Kidney (tissue), 22 donors: Measurements from ENCODE around the gene ZNF280D. TPM values are rescaled to one million over a fixed set of nuclear protein-coding genes. Genes with fewer than 3 reads are reported as not detected.
"Not testable (repeated sequence)": the region's sequence is repeated elsewhere in the genome, so short reads cannot be mapped to it uniquely, and the experiment has no call there.

Experiments used
- DNase-seq, 5 donors: peaks; one replicate each; pipeline ENCODE4 v3.0.0-alpha.2; 2013 to 2020
- FAIRE-seq: peaks from 2 replicates; lab custom pipeline; 2012; peaks lifted over from hg19 to GRCh38; lab: Jason Lieb, UNC
- H3K27ac ChIP-seq, 2 donors: one replicate each; pipeline ENCODE4 v1.7.0; 2013; ENCODE audit warnings: low read depth in 2 of 2, low read length in 2 of 2, inconsistent platforms in 1 of 2
- H3K27me3 ChIP-seq: one replicate; pipeline ENCODE4 v1.7.1; 2013; ENCODE audit warnings: low read length, inconsistent platforms; ENCODE audit not compliant: control insufficient read depth, insufficient read depth
- H3K36me3 ChIP-seq, 3 donors: one replicate each; pipeline versions ENCODE4 v1.7.0 to v1.7.1; 2013; ENCODE audit warnings: low read length in 3 of 3, control low read depth in 1 of 3, inconsistent platforms in 1 of 3; ENCODE audit not compliant: insufficient read depth in 3 of 3, control insufficient read depth in 2 of 3
- H3K4me1 ChIP-seq, 3 donors: one replicate each; pipeline versions ENCODE4 v1.7.0 to v1.7.1; 2013; ENCODE audit warnings: low read length in 3 of 3, inconsistent platforms in 1 of 3, low read depth in 1 of 3; ENCODE audit not compliant: control insufficient read depth in 2 of 3, insufficient read depth in 2 of 3
- H3K4me3 ChIP-seq, 3 donors: one replicate each; pipeline versions ENCODE4 v1.7.0 to v1.8.1; 2013; ENCODE audit warnings: low read length in 3 of 3, control low read depth in 1 of 3, inconsistent platforms in 1 of 3
- H3K9ac ChIP-seq, 3 donors: one replicate each; pipeline versions ENCODE4 v1.7.0 to v1.7.1; 2013; ENCODE audit warnings: low read length in 3 of 3, control low read depth in 1 of 3, inconsistent platforms in 1 of 3
- H3K9me3 ChIP-seq, 3 donors: one replicate each; pipeline versions ENCODE4 v1.7.0 to v1.7.1; 2013; ENCODE audit warnings: low read length in 3 of 3, control low read depth in 1 of 3, inconsistent platforms in 1 of 3; ENCODE audit not compliant: control insufficient read depth in 2 of 3, insufficient read depth in 1 of 3
- CTCF ChIP-seq: IDR thresholded peaks from 3 replicates; pipeline ENCODE4 v1.5.1; 2012; ENCODE audit warnings: mild to moderate bottlenecking, moderate library complexity, borderline replicate concordance; ENCODE audit not compliant: insufficient read depth; ENCODE audit errors: extremely low read depth
- intact Hi-C: fragments of 100-400 bp; cut with DNase I; formaldehyde crosslinking; loops from one replicate; pipeline ENCODE4 v1.11.1; 2022
- long read RNA-seq, 10 donors: library from polyadenylated mRNA in 1 of 10; unstranded in 1 of 10; transcript quantifications; one replicate each; pipeline ENCODE4 v2.0.0 and lab custom pipeline, GENCODE V29; 2021 to 2026
- polyA plus RNA-seq: library from polyadenylated mRNA; stranded (reverse); fragments of 350-450 nt; fragmentation: Illumina TruSeq; extraction: RNeasy Lipid Tissue Mini Kit (QIAGEN cat#74804); gene quantifications from one replicate; pipeline ENCODE4 v1.2.3, GENCODE V29; 2014; ENCODE audit warnings: low read depth, low replicate concordance; ENCODE audit not compliant: insufficient read depth
- total RNA-seq: library from RNA; stranded (reverse); fragmentation: NEBNext Ultra II Directional; extraction: Animal tissue kit (Norgen Biotek cat#: 25700); gene quantifications from one replicate; pipeline ENCODE4 v1.2.1, GENCODE V29; 2021
- donor health status: control.
- donor health status: control.
- donor health status: control.
- donor health status: control.
- donor health status: control.
- donor health status: DM: yes; HTN: yes; CAD: no.
- donor health status: Normal renal cell carcinoma (clear cell type).

The ZNF280D gene
- total RNA-seq (50.0 TPM), polyA plus RNA-seq (13.7 TPM)
- long read RNA-seq, donor 1, partial matches to known transcripts, result 0 of 1 reads
- long read RNA-seq, donor 1, other reads (novel, unspliced or antisense), result 0 of 1 reads
- long read RNA-seq, donor 2, partial matches to known transcripts, result 0 of 5 reads
- long read RNA-seq, donor 2, other reads (novel, unspliced or antisense), result 0 of 5 reads
- long read RNA-seq, donor 3, full-length matches to known transcripts, result 7 of 7 reads
- long read RNA-seq, donor 3, partial matches to known transcripts, result 0 of 7 reads
- long read RNA-seq, donor 3, other reads (novel, unspliced or antisense), result 0 of 7 reads
- long read RNA-seq, donor 4, partial matches to known transcripts, result 0 of 2 reads
- long read RNA-seq, donor 4, other reads (novel, unspliced or antisense), result 0 of 2 reads
- long read RNA-seq, donor 5, result 0 reads
- long read RNA-seq, donor 6, partial matches to known transcripts, result 0 of 2 reads
- long read RNA-seq, donor 6, other reads (novel, unspliced or antisense), result 0 of 2 reads
- long read RNA-seq, donor 7, full-length matches to known transcripts, result 1 of 7 reads
- long read RNA-seq, donor 7, partial matches to known transcripts, result 1 of 7 reads
- long read RNA-seq, donor 7, other reads (novel, unspliced or antisense), result 5 of 7 reads
- long read RNA-seq, donor 8, partial matches to known transcripts, result 0 of 1 reads
- long read RNA-seq, donor 8, other reads (novel, unspliced or antisense), result 0 of 1 reads
- long read RNA-seq, donor 9, full-length matches to known transcripts, result 3 of 3 reads
- long read RNA-seq, donor 9, partial matches to known transcripts, result 0 of 3 reads
- long read RNA-seq, donor 9, other reads (novel, unspliced or antisense), result 0 of 3 reads
- long read RNA-seq, donor 10, partial matches to known transcripts, result 15 of 17 reads
- long read RNA-seq, donor 10, other reads (novel, unspliced or antisense), result 0 of 17 reads

- Histone ChIP-seq H3K36me3 (no peaks in the 10 kb centered on the region), H3K27me3 (no peaks in the 10 kb centered on the region), H3K4me3 (peak within 1 kb of the TSS; percentile 78 to 88 (median 86)), H3K9me3 (no peaks in the 10 kb centered on the region), H3K27ac (peak within 1 kb of the TSS; percentile 84 to 93), H3K9ac (peak within 1 kb of the TSS; percentile 70 to 90 (median 89)), H3K4me1 (peaks cover 7 to 20% (median 10%) of the 10 kb centered on the region in 3 donors)
- no peak for TF ChIP-seq CTCF
- intact Hi-C loops, result no loop called here
- DNase-seq (peak; percentile 94 to 97 (median 96)), FAIRE-seq (no peak)
Observed at GRCh38 chr15:56733136-56734012, at the start of gene ZNF280D. ZNF280D (minus strand) TSS chr15:56733509; CDS start chr15:56707109, 26,400 bp downstream.

- Histone ChIP-seq H3K36me3 (no peaks in the 10 kb centered on the region), H3K9me3 (no peaks in the 10 kb centered on the region), H3K4me3 (no peak overlapping the region), H3K27me3 (no peaks in the 10 kb centered on the region), H3K4me1 (no peaks in the 10 kb centered on the region), H3K9ac (no peak overlapping the region), H3K27ac (no peak overlapping the region)
- DNase-seq (no peak), FAIRE-seq (no peak)
- intact Hi-C loops, result no loop called here
- TF ChIP-seq CTCF, result no peak
Observed at GRCh38 chr15:56782306-56782705, 49.0 kb upstream of the ZNF280D start.

- intact Hi-C loops, result no loop called here
- no peaks in the 10 kb centered on the region for H3K9me3 ChIP-seq
- no peak overlapping the region for H3K4me3 ChIP-seq
- TF ChIP-seq CTCF, result no peak
- no peak overlapping the region for H3K9ac ChIP-seq
- no peaks in the 10 kb centered on the region for H3K27me3 ChIP-seq
- FAIRE-seq (no peak), DNase-seq (no peak)
- no peaks in the 10 kb centered on the region for H3K4me1 ChIP-seq
- H3K27ac ChIP-seq, result no peak overlapping the region
- H3K36me3 ChIP-seq, result no peaks in the 10 kb centered on the region
Observed at GRCh38 chr15:56781666-56782065, 48.4 kb upstream of the ZNF280D start.

GRCh38 chr15:56780102-56780725, 46.9 kb upstream of the ZNF280D start:
- H3K9me3 ChIP-seq, H3K9ac ChIP-seq, H3K4me1 ChIP-seq, H3K27ac ChIP-seq, DNase-seq, intact Hi-C loops, H3K27me3 ChIP-seq, FAIRE-seq, H3K4me3 ChIP-seq, H3K36me3 ChIP-seq: not testable (repeated sequence)

GRCh38 chr15:56779449-56779848, 46.1 kb upstream of the ZNF280D start:
- intact Hi-C loops, FAIRE-seq, H3K27me3 ChIP-seq, H3K9me3 ChIP-seq, H3K27ac ChIP-seq, H3K36me3 ChIP-seq, H3K9ac ChIP-seq, H3K4me1 ChIP-seq, DNase-seq, H3K4me3 ChIP-seq: not testable (repeated sequence)
